Stimulated activated CD4-positive, alpha-beta T cell treated with anti-CD3 and anti-CD28 coated beads, Interleukin-1b, Interleukin-23, amount 100 ng/mL, for 1 hour (primary cell): ENCODE data around the gene ATP5PB.

Experiments used
- DNase-seq, 2 donors: peaks; one replicate each; pipeline ENCODE4 v3.0.0-alpha.2; 2020; ENCODE audit warnings: low read depth in 2 of 2

ATP5PB gene

DNA sequence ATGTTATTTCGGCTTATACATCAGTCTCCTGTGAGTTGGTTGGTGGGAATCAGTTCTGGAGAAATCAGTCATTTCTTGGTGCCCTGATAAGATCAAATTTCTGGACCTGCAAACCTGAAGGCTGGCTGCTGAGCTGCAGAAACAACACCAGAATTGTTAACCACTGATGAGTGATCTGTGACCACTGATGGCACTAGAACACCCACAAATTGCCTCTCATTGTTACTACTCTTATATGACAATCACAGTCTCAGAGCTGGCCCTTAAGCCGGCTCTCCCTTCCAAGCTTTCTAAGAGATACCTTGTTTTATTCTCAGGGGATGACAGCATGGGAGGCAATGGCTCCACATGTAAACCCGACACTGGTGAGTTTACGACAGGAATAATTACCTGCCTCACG is 26.4 kb downstream of the ATP5PB start:
- no peak for DNase-seq

DNA sequence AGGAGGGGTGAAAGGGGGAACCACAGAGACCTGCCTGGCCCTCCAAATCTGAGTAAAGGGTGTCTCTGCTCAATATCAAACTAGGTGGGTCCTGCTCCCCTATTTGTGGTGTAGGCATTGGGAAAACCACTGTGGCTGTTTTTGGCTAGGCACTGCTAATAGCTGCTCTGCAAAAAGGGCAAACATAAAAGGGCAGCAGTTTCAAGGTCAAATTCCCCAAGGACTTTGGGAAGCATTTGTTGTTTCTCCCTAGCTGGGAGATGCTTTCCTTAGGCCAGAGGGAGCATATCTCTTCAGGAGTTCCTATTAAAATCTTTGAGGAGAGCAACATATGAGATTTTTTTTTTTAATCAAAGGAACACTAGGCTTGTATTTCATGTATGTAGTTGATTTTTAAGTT is 26.9 kb downstream of the ATP5PB start:
- no peak for DNase-seq

DNA sequence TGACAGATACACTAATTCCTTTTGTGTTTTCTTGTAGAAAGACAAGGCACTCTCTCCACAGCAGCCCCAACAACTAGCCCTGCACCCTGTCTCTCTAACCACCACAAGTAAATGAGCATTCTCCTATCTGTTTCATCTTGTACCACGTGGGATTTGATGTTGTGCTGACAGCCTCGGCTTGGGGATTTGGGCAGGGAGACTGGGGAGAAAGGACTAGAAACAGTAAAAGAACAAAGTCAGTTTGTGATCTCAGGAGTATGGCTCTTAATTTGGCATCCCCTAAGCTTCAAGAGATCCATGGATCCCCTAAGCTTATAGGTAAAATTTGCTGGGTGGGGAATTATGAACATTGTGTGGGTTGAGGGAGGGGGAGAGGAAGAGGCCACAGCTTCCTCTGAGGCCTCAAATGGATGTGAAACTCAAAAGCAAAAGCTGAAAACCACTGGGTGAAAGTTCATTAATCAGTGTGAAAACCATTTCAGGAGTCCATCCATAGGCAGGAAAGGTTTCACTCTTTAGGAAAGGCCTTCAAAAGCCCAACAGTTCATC is 27.6 kb downstream of the ATP5PB start:
- DNase-seq, result no peak

DNA sequence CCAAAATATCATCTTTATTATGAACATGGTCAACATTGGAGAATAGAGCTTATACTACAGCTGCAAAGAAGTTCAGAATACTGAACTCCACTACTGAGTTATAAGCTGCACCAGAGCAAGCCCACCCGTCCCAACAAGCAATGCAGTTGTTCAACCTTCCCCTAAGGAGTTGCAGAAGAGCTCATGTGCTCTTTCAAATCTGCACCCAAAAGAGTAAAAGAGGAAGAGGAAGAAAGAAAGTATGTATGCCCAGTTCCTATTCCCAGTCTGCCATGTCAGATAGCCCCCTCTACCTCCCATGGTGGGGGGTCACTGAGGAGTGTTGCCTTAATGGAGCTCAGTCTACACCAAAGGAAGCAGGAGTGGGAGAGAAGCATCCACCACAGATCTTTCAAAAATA is 31.4 kb downstream of the ATP5PB start:
- DNase-seq, result no peak

DNA sequence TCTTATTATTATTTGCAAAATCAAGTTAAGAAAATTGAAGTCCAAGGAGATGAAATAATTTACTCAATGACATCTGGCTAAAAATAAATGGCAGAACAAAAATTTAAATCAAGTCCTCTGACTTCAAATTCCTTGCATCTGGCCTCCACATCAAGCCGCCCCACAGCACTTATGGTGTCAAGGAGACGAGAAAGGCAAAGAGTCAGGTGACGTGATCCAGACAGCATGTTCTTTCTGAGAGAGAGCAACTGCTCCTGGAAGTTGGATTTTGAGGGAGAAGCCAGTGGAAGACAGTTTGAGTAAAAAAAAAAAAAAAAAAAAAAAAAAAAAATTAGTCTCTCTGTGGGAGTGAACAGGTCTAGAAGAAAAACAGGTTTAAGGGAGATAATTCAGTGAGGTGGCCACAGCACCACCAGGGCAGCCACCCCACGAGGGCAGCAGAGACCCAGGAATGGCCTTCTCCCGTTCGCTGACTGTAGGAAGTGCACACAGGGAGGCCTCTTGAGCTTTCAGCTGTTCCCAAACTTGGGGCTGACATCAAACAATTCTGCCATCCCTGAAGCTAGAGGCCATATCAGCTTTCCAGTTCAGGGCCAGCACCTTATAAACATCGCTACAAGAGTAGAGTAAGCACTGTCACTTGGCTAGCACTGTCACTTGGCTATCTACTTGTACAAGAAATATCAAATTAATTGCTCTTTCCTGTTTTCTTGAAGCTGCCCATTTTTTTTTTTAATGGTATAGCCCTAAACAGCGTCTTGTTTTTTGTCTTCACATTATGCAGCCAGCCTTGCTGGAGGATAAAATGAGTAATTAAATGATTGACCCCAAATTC is 32.3 kb downstream of the ATP5PB start:
- peak in 1 of 2 donors; percentile 30 for DNase-seq

DNA sequence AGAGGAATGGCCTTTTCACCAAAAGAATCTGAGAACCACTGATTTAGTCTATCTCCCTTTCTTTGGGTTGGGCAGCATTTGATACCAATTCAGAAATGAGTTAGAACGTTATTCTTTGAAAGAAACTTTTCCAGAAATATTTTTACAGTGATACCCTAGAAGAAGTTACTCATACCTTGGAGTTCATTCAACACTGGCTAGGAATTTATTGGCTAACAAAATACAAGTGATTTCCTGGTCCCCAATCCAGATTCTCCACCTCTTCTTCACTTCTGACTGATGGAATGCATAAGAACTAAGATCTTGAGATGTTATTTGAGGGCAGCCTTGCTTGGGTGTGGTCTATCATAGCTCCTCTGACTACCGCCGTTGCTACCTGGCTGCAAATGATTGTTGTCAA is 33.9 kb downstream of the ATP5PB start:
- no peak for DNase-seq

DNA sequence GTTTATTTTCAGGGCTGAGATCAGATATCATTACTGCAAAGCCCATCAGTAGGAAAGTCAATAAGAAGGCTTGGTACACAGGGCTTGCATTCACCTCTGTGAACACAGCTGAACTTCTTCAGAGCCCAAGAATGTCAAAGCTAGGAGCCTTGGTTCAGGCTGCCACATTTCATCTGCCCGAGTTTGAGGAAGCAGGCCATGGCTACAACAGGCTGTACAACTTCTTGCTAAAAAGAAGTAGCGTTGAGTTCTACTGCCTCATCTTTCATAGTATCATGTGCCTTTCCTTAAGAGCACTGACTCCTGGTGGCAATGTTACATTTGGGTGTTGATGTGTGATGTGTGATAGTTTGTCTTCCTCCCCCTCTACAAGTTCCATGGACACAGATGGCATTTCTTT is 34.6 kb downstream of the ATP5PB start:
- DNase-seq, result no peak

DNA sequence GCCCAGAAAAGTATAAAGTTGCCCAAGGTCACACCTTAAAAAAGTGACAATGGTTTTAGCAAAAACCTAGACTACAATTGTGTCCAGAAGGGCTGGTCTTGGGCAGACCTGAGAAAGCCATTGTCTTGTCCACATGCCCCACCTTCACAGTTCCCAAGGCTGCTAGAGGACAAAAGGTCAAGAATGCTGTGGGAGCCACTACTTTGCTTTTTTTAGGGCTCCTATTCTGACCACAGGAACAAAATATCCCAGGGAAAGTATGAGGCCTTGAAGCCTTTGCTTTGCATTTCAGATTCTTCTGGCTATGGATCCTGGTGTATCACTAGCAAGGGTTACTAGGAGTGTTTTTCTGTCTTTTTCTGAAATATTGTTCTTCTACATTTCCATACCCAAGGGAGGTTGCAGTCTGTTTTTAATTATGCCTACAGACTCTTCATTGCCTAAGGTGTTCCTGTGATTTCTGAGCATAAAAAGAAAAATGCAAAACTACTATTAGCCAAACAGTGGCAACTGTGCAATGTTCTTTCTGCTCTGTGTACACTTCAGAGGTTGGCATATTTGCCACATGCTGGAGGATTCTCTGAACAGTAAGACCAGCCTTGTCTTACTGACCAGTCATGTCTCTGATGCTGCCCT is 35.2 kb downstream of the ATP5PB start:
- no peak for DNase-seq

DNA sequence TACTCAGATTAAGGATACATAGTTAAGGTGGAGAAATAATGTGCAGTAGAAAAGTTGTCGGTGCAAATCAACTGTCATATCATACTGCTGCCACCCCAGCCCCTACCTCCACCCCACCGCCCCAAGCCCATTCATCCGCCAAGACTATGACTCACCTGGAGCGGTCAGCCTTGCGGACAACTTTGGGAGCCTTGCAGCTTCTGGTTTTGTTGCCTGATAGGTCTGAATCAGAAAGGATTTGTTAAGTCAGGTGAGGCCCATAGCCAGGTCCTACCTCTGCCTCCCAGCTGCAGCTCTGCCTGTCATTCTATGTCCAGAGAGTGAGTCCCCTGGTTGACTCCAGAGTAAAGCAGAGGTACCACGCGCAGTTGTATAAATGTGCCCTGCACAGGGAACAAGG is 37.2 kb downstream of the ATP5PB start:
- DNase-seq, result no peak

DNA sequence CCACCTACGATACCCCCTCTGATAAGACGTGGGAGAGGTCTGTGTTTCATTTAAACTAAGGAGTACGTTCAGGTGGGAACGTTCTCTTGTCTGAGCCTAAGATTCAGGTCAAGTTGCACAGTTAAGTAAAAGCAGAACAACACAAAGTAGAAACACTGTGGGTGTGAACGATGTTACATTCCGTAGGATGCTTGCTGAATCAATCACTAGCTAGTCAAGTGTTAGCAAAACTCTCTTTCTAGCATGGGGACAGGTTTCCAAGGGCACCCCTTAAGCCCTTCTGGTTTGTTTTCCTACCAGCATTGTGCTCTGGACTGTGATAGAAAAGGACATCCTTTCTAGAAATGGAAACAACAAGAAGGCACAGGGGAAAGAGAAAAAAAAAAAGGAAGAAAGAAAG is 37.9 kb downstream of the ATP5PB start:
- no peak for DNase-seq

DNA sequence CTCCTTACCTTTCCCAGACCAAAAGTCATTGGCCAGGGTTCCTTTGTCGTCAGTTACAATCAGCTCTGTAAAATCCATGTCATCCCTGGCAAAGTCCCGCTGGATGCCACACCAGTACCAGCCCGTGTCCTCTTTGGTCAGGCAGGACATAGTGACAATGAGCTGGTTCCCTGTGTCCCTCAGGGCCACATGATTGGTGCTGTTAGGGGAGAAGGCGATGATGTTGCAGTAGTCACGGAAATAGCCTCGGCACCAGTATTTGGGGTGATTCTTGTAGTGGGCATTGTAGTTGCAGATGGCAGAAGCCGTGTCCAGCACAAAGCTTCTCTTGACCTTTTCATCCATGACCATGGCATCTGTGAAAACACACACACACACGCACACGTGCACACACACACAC is 39.4 kb downstream of the ATP5PB start:
- DNase-seq, result no peak

DNA sequence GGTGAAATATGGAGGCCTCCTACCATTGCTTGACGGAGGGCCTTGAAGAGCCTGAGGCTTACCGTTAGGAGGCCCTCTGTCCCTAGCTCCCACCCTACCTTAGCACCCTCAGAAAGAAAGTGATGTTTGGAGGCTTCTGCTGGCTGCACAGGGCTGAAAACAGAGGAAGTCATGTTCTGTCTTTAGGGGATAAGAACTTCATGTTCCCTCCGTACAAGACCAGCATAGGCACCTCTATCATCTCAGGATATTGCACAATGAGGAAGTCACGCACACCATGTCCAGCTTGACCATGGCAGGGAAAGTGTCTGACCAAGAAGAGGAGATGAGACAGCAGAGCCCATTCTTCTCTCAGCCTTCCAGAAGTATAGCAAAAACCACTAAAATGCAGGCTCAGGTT is 40.3 kb downstream of the ATP5PB start:
- DNase-seq, result no peak

DNA sequence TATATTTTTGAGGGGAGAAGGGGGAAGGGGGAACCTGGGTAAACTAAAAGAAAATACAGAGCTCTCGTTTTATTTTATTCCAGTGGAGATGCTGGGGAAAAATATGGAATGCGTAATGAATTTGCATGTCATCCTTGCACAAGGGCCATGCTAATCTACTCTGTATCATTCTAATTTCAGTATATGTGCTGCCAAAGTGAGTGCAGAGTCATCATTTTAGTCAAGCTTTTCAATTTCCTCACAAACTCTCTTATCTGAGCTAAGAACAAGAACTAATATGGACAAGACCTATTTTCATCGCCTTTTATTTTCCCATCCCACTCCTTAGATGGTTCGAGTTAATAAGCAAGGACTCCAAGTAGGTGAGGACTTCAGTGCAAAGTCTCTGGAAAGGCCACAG is 41.0 kb downstream of the ATP5PB start:
- DNase-seq, result no peak

DNA sequence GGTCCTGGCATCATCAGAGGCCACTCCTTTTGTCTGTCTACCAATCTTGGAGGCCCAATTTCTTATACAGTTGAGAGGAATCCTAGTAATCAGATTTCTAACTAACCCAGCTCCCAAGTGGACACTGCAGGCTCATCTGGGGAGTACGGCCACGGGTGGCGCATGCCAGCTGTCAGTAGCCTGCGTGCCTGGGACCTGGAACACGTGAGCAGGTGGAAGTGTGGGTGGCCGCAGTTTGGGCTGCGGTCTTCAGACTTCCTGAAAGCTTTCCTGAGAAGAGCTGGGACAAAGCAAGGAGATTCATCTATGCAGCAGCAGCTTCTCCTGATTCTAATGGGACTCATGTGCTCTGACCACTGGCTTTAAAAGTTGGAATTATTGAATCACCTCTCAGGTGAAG is 41.8 kb downstream of the ATP5PB start:
- no peak for DNase-seq

DNA sequence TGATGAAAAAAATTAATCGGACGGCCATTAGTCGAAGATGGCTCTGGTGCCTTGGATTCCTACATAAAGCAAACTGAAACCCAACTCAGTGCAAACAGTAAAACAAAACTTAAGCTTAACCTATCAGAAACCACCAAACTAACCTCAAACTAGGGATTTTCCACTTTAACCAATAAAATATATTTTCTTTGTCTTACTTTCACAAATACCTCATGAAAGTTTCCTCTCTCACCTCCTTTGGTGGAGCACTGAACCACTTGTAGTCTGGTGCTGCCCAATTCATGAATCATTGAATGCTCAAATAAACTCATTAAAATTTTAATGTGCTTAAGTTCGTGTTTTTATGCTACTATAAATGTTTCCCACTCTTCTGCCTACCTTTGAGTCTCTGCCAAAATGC is 47.1 kb downstream of the ATP5PB start:
- DNase-seq, result no peak

DNA sequence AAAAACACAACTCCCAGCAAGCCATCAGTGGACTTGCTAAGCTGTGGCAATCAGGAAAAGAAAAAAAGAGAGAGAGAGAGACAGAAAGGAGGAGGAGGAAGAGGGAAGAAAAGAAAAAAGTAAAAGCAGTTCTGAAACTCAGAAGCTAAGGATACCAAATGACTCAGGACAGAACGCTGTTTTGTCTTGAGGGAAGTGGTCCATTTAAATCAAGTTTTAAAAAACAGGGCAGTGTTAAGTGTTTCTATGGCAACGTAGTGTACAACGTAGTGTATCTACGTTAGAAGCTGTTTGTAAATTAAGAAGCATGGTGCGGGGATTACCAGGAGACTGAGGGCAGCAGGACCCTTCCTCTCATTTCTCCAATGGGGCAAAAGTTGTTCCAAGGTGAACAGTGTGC is 48.3 kb downstream of the ATP5PB start:
- DNase-seq, result no peak

DNA sequence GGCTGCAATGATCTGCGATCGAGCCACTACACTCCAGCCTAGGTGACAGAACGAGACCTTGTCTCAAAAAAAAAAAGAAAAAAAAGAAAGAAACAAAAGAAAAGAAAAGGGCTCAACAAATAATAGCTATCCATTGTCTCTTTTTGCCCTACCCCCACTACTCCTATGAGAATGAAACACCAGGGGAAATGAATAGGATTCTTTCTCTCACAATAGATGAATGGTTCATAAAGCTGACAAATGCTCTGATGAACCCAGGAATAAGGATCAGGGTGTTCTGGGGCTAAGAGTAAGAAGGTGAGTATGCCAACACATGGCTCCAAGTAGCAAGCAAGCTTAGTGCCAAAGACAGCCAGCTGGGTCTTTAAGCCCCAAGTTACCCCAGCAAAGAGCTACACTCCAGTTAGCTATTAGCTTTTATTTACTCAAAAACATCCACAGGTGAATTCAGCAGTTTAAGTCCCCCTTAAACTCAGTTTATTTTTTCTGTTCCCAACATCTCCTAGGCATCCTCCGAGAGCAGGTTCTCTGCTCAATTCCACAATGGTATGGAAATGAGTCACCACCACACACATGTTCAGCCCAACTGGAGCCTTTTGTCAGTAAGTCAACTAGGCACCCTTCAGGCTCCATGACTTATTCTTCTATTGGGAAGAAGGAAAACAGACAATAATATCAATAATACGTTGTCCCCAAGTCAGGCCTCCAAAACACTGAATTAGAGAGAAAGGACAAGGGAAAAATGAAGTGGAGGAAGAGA is 49.9 kb downstream of the ATP5PB start:
- no peak for DNase-seq

DNA sequence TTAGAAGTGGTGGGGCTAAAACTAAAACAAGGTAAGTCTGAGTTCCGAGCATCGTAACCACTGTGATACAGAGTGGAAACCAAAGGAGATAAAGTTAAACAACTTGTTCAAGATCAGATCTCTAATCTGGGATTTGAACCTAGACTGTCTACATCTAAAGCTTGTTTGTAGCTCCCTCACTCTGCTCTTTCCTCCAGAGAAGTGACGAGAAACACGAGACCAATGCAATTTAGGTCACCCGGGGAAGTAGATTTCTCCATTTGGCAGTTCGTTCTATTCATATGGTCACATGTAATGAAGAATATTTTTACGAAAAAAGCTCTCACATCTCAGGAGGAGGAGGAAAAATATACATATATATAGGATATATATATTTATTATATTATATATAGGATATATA is 52.4 kb downstream of the ATP5PB start:
- DNase-seq, result no peak

DNA sequence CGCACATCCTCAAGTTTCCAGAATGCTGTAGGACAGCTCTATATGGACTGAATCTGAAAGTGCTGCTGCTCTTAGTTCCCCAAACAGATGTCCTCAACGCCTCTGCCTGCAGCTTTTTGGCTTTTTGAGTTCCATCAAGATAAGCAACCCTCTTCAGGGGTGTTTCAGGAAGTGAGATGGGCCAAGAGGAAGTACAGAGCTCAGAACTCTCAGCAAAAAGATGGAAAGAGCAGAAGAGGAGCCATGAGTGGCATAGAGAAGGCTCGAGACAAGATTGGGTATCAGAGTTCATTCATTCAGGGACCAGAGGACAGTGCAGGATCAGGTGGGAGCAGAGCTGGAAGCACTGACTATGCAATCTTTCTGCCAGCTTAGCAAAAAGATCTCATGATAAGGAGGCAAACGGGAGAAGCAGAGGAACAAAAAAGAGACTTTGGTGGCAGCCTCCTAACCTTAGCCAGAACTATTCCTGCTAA is 54.4 kb downstream of the ATP5PB start, which contains the start of the genes ADORA3 and TMIGD3:
Gene ADORA3, minus strand, starts transcription at position 49 of the 476 bp plus-strand sequence. CDS start 279 bp downstream, outside the sequence.
Gene TMIGD3, minus strand, starts transcription at position 49 of the 476 bp plus-strand sequence. CDS start 279 bp downstream, outside the sequence.
- DNase-seq, result no peak

DNA sequence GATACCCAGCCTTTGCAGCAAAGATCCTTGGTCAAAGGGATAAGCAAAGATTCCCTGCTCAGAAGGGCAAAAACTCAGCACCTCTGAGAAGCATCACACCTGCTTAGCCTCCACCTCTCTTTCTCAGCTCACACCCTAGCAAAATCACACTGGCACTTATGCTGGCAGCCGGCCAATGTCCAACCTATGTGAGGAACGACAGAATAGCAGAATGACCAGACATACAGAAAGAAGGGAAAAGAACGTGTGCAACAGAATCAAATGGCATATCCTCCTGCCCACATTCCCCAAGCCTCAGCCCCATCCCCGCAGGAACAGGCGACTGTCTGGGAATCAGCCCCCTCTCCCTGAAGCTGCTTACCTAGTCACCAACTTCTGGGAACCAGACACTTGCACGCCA is 54.8 kb downstream of the ATP5PB start:
- no peak for DNase-seq

DNA sequence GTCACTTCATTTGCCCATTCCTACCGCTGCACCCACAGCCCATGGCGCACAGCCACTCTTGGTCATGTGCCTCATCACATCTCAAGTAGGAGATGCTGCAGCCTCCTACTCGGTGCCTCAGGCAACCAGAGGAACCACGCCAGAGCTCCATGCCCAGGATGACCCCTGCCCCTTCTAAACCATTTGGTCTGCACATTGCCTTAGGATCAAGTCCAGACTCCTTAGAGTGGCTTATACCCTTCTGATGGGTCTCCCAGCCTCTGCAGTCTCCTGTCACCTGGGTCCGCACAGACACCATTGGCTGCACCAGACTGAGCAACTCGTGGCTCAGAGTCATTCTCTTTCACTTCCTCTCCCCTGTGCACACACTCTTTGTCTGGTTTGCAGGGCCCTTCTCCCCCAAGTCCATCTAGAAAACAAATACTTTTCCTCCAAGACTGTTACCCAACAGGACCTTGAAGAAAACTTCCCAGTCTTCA is 56.4 kb downstream of the ATP5PB start:
- no peak for DNase-seq

DNA sequence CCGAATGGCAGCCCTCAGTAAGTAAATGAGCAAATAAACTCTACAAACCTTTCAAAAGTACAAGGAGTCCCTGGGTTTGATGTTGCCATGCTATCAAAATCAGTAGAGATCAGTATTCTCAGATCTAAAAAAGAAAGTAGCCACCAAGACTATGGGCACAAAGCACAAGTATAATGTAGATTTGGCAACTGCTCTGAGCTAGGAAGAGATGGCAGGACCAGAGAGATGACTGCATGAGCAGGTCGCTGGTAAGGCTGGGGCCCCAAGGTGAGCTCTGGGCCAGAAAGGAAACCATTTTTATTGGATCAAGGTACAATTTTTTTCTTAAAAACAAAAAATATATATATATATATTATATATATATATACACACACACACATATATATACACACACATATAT is 57.3 kb downstream of the ATP5PB start:
- DNase-seq, result no peak
